ENCODE results near the gene GMPR. TPM values are rescaled to one million over a fixed set of nuclear protein-coding genes. Genes with fewer than 3 reads are reported as not detected.

GMPR gene
- total RNA-seq, 4 donors from 2014 or later = 0.53 to 6.3 (median 1.6) TPM

DNA sequence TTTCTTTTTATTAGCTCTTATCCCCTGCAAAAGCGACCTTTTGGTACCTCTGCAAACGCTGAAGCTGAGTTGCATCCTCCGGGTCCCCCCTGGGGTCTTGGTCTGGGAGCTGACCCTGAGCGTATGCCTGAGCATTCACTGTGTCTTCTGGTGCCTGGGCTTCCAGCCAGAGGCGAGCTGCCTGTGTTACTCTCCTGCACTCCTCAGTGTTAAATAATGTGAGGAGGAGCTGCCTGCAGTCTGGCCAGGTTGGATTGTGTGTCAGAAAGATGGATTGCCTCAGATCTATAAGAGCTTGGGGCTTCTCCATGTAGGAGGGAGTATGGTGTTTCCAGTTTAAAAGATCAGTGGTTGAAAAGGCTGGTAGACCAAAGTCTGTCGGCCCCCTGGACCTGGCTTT lies 8.7 kb upstream of the GMPR start:
- peaks cover 0 to 18% (median 11%) of the 10 kb centered on the region in 3 donors for H3K4me1 ChIP-seq
- H3K27me3 ChIP-seq = peaks cover 0 to 29% (median 0%) of the 10 kb centered on the region in 4 donors
- no peak overlapping the region for H3K27ac ChIP-seq
- H3K36me3 ChIP-seq = no peaks in the 10 kb centered on the region
- H3K4me3 ChIP-seq = no peak overlapping the region
- DNase-seq = no peak
- no peaks in the 10 kb centered on the region for H3K9me3 ChIP-seq
- no peak for TF ChIP-seq CTCF (IDR thresholded peaks at IDR 0.05)
- no peak for TF ChIP-seq POLR2A (IDR thresholded peaks at IDR 0.05)
- 36 to 55% methylated on average over 5 to 6 of the region's 6 CpGs for WGBS, 2 donors
- intact Hi-C loops (cut with DNase I) = no loop called here

DNA sequence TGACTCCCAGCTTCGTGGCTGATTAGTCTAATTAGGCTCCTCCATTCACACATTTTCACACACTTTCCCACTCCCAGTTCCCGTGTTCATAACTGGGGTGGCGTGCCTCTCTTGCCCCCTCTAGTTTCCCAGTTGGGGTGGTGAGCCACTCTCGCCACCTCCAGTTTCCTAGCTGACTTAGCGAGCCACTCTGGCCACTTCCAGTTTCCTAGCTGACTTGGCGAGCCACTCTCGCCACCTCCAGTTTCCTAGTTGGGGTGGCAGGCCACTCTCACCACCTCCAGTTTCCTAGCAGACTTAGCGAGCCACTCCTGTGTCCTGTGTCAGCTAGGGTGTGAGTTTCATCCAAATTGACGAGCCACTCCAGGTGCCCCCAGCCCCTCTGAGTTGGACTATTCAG lies 7.4 kb upstream of the GMPR start:
- TF ChIP-seq CTCF (IDR thresholded peaks at IDR 0.05) = no peak
- no peak for TF ChIP-seq POLR2A (IDR thresholded peaks at IDR 0.05)
- 73 to 86% methylated on average over 6 to 7 of the region's 9 CpGs for WGBS, 2 donors

DNA sequence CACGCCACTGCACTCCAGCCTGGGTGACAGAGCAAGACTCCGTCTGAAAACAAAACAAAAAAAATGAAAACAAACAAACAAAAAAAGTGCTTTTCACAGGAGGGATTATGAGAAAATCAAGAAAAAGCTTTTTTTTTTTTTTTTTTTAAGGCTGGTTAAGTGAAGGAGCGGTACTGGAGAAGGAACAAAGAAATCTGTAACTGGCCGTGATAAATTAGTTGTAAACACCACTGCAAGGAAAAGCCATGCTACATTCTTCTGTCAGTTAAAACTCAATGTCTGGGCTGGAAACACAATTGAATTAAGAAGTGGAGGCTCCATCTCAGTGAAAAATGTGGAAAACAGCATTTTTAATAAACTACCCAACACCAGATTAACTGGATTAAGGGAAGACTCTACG lies 6.3 kb upstream of the GMPR start:
- DNase-seq = no peak
- WGBS, 2 donors = 69 to 85% methylated on average over 5 of the region's 5 CpGs
- Histone ChIP-seq H3K36me3 (no peaks in the 10 kb centered on the region), H3K4me1 (peaks cover 0 to 33% (median 18%) of the 10 kb centered on the region in 3 donors), H3K9me3 (no peaks in the 10 kb centered on the region), H3K4me3 (no peak overlapping the region), H3K27ac (no peak overlapping the region), H3K27me3 (peaks cover 0 to 29% (median 0%) of the 10 kb centered on the region in 4 donors)
- intact Hi-C loops (cut with DNase I) = no loop called here
- TF ChIP-seq POLR2A (IDR thresholded peaks at IDR 0.05) (no peak), CTCF (IDR thresholded peaks at IDR 0.05) (no peak)

More for the DNA sequence above, 7.4 kb upstream of the GMPR start:
- Histone ChIP-seq H3K4me1 (peaks cover 0 to 22% (median 11%) of the 10 kb centered on the region in 3 donors), H3K36me3 (no peaks in the 10 kb centered on the region), H3K27me3 (peaks cover 0 to 29% (median 0%) of the 10 kb centered on the region in 4 donors), H3K4me3 (no peak overlapping the region), H3K27ac (no peak overlapping the region), H3K9me3 (no peaks in the 10 kb centered on the region)
- DNase-seq = no peak
- intact Hi-C loops (cut with DNase I) = no loop called here

DNA sequence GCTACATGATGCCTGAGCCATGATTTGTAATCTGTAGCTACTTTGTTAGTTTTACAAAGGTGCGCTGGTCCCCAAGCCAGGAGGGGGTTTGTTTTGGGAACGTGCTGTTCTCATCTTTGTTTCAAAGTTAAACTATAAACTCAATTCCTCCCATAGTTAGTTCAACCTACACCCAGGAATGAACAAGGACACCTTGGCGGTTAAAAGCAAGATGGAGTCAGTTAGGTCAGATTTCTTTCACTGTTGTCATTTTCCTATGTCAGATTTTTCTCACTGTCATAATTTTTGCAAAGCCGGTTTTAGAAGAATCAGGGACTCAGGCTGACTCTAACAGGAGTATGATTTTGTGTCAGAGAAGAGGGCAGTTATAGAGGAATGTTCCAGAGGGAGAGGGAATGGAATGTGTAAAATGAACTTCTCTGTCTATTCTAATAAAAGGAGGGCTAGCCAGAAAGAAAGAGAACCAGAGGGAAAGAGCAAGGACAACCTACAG lies 2.3 kb upstream of the GMPR start:
- Histone ChIP-seq H3K27me3 (peaks cover 0 to 10% (median 0%) of the 10 kb centered on the region in 4 donors), H3K36me3 (no peaks in the 10 kb centered on the region), H3K27ac (peak overlapping the region in 3 of 4 donors; percentile 23 to 61 (median 51)), H3K4me3 (peak overlapping the region in 2 of 4 donors; percentile 7 to 46), H3K4me1 (peaks cover 8 to 52% (median 24%) of the 10 kb centered on the region in 3 donors), H3K9me3 (no peaks in the 10 kb centered on the region)
- TF ChIP-seq CTCF (IDR thresholded peaks at IDR 0.05) (no peak), POLR2A (IDR thresholded peaks at IDR 0.05) (no peak)
- no peak for DNase-seq
- intact Hi-C loops (cut with DNase I) = no loop called here
- 60 to 79% methylated on average over 4 of the region's 4 CpGs for WGBS, 2 donors

DNA sequence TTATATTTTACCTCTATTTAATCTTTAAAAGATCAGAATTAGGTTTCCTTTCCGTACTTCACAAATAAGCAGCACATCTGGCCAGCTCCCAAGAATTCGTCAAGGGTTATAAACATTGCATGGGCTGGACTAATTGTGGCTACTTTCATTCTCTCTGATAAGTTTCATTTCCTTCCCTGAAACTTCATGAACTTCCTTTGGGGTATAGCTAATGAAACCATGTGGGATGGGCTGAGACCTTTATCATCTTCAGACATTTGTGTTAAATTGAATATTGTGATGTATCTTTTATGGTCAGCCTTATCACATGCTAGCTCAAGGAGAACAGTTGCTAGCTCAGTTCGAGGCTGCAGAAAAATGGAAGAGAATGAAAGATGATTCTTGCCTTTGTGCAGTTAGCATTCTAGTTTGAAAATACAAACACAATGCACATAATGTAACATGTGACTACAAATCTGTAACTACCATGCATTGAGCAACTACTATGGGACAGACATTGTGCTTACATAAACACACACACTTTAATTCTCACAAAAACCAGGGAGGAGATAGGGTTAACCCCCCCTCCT lies 1.7 kb upstream of the GMPR start:
- Histone ChIP-seq H3K4me1 (peaks cover 8 to 57% (median 24%) of the 10 kb centered on the region in 3 donors), H3K9me3 (no peaks in the 10 kb centered on the region), H3K27ac (peak overlapping the region in 3 of 4 donors; percentile 23 to 61 (median 51)), H3K27me3 (peaks cover 0 to 7% (median 0%) of the 10 kb centered on the region in 4 donors), H3K36me3 (no peaks in the 10 kb centered on the region), H3K4me3 (peak overlapping the region in 3 of 4 donors; percentile 7 to 46 (median 9))
- TF ChIP-seq POLR2A (IDR thresholded peaks at IDR 0.05) (no peak), CTCF (IDR thresholded peaks at IDR 0.05) (no peak)
- DNase-seq = no peak
- 10 to 11% methylated on average over 3 of the region's 3 CpGs for WGBS, 2 donors
- intact Hi-C loops (cut with DNase I) = no loop called here

Data from esophagus squamous epithelium (tissue), 5 donors.